NCI-H2029 treated with DMSO at 0.1 percent for 48 hours (cell line): ENCODE measurements around the gene SHOC2.
"Not testable (repeated sequence)": the region's sequence is repeated elsewhere in the genome, so short reads cannot be mapped to it uniquely, and the experiment has no call there.

Experiments
- DNase-seq: peaks from one replicate; lab custom pipeline; 2025; lab: John Stamatoyannopoulos, UW

Gene SHOC2

DNA sequence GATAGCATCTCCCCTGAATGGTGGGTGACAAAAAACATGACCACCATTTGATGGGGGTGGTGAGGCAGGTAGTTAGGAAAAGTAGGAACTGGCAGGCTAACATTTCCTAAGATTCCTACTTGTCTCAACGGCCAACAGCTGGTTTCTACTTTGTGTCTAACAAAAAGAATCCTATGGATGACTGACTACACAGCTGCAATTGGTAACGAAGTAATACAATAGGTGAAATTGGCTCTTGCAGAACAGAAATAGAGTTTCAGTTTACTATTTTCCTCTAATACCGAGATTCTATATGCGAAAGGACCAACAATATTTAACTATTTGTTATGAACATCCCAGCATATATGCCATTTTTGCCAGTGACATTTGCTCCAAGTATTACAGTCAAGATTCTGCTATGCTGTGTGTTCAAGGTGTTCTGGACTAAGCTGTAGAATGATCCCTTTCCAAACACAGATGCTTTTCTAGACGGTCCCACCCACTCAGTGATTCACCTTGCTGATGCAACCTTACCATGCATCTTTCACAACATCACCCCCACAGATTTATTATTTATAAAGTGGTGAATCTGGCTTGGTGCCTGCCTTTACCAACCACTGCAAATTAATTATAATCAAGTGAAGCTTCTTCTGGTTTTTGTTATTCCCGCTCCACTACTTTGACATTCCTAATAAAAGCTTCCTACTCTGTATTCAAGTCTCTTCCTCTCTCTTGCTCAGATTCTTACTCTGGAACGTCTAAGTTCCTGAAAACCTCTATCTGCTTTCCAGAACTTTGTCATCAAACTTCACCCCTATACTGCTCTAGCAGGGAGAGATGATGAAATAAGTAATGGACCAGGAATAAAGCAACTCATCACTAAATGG lies 17.2 kb upstream of the SHOC2 start:
- no peak for DNase-seq

DNA sequence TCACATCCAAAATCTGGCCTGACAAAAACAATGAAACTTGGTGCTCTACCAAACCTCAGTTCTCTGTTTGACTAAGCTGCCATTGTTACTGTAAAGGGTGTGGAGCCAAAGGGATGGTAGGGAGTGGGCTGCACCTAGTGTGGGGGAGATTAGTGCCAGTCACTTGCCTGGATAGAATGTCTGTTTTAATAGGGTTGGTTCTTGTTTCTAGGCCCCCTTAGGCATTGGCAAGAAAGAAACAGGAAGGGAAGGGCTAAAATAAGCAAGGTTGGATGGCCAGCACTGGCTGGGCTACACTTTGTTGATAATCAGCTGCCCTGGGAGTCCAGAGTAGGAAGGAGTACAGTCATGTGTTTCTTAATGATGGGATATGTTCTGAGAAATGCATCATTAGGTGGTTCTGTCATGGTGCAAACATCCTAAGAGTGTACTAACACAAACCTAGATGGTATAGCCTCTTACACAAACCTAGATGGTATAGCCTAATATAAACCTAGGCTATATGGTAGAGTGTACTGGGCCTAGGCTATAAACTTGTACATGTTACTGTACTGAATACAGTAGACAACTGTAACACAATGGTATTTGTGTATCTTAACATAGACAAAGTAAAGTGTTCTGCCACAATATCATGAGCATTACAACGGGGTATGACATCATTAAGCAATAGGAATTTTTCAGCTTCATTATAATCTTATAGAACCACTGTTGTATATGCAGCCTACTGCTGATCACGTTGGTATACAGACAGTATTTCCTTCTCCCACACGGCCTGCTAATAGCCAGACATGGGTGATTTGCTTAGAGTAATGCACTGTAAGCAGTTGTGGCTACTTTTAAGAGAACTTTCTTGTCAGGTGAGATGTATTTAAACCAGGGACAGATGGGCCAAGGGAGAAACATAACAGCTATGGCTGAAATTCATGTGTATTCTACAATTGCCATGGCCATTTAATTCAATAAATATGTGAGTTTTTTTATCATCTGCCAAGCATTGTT lies 15.8 kb upstream of the SHOC2 start:
- no peak for DNase-seq

DNA sequence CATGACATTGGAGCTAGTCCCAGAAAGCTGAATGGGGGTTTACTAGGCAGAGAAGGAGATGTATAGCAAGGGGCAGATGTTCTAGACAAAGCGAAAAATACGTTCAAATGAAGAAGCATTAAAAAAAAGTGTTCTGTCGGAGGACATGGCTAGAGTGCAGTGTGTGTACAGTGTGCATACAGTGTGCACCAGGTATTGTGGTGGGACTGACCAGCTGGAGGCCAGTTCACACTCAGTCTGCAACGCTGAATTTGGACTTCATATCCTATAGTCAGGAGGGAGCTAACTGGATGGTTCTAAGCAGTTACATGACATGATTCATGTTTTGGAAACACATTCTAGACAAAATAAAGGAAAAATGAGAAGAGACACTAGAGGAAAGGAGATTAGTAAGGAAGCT lies 9.3 kb upstream of the SHOC2 start:
- DNase-seq, result no peak

DNA sequence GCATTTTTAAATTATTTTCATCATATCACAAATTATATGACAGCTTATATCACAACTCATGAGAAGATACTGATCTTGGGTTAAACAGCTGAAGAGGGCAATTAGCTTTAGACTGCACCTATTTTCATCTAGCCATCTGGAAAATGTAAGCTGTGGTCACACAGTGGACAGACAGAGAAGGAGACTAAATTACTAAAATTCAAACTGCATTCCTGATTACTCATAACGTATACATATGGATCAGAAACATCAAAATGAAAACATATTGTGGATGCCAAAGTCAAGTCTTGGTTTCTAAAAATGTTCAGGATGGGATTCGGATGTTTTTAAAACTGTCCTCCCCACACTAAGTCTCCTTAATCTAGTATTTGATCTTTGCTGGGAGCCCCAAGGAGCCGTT lies 7.0 kb upstream of the SHOC2 start:
- DNase-seq, result no peak

DNA sequence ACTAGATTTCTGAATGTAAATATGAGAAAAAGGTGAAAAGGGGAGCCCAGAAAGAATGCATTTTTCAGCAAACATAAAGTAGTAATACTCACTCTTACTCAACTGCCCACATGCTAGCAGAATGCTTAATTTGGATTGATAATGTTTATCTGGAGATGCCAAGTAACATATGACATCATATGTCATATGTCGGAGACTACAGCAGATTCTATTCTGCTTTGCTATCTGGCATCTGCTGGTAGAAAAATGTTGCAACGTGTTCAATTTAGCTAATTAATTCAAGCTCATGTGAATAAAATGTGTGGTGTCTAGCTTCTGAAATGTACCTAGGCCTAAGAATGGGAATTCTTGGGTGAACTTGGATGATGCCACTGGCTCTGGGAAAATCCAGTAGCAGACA lies 5.0 kb upstream of the SHOC2 start:
- no peak for DNase-seq

DNA sequence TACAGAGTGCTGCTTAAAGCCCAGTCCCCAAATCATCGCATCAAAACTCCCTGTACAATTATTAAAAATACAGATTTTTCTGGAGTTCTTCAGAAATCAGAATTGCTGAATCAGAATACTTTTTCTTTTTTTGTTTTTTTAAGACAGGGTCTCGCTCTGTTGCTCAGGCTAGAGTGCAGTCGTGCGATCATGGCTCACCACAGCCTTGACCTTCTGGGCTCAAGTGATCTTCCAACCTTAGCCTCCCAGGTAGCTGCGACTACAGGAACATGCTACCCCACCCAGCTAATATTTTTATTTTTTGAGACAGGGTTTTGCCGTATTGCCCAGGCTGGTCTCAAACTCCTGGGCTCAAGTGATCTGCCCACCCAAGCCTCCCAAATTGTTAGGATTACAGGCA lies 4.4 kb upstream of the SHOC2 start:
- no peak for DNase-seq

DNA sequence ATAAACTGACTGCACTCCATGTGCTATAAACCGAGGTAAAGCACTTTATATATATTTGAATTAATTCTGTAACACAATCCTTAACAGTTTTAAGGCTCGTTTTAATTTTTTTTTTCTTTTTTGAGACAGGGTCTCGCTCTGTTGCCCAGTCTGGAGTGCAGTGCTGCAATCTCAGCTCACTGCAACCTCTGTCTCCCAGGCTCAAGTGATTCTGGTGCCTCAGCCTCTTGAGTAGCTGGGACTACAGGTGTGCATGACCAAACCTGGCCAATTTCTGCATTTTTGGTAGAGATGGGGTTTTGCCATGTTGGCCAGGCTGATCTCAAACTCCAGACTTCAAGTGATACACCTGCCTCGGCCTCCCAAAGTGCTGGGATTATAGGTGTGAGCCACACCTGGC lies 3.8 kb upstream of the SHOC2 start:
- DNase-seq, result not testable (repeated sequence)

DNA sequence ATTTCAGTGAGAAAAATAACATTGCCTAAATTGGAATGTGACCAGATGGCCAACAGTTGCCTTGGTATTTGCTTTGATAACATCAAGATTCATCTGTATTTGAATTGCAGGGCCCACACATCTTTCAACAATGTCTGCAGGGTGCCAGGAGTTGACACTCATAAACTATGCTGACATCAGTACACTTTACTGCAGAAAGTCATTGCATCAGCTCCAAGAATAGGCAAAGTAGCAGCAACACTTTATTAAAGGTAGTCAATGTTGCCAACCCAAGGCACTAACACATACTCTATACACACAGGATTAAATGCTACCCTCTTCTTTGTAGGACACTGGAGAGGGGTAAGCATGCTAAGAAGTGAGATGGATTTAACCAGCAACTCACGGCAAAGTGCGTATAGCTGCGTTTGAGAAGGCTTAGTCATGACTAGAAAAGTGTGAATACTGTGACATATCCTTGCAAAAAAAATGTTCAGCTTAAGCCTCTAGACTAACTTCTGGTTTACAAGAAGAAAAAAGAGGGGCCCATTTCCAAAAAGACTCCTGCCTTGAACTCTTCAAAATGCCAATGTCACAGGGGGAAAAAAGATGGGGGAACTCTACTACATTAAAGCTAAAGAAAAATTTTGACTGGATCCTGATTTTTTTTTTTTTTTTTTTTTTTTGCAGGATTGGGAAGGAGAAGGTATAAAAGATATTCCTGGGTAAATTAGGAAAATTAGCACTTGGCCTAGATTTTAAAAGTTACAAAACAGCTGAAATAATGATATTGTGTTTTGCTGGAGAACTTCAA lies 2.7 kb upstream of the SHOC2 start:
- DNase-seq, result no peak

DNA sequence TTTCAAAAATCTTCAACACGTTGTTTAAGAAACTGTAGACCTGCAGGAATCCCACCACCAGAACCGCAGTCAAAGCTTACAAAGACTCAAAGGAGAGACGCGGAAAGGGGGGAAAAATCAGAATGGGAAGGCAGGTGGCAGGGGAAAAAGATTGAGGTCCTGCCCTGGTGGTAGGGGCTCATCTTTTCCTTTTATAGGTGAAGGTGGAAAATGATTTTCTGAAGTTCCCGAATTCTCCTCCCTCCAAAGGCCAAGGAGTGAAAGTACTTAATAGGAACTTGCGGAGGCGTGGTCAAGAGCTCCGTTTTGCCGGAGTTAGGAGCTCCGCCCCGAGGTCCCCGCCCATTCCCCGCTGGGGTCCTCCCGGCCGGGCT lies 1.1 kb upstream of the SHOC2 start:
- DNase-seq, result no peak

DNA sequence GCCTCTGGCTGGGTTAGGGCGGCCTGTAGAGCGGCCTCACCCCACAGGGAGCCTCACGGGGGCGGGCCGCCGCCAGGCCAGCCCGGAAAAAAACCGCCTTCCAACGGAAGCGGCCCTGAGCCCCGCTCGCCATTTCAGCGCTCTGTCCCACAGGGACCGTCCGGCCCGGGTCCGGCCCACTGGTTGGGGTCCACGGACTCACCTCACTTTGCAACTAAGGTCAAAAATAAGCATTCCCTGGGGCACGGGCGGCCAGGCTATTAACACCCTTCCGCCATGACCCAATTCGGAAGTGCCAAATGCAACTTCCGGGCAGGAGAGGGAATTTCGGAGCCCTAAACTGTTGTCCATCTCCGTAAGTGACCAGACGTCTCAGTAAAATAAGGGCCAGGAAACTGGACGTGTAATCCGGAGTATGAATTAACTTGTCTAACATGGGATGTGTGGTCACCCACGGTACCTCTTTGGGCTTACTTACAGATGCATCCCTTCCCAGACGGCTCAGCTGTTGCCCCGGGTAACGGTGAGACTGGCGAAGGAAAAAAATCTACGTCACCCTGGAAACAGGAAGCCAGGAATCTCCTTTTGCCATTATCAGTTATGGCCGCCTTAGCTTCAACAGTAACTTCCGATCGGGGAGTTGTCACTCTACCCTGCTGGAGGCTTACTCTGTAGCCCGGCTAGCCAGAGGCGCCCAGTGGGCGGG lies 608 bp upstream of the SHOC2 start, which contains the start of gene BBIP1:
Gene BBIP1 (minus strand): TSS at position 538 of the 706 bp plus-strand sequence. CDS start 1,023 bp downstream, outside the sequence.
- peak; percentile 84 for DNase-seq

DNA sequence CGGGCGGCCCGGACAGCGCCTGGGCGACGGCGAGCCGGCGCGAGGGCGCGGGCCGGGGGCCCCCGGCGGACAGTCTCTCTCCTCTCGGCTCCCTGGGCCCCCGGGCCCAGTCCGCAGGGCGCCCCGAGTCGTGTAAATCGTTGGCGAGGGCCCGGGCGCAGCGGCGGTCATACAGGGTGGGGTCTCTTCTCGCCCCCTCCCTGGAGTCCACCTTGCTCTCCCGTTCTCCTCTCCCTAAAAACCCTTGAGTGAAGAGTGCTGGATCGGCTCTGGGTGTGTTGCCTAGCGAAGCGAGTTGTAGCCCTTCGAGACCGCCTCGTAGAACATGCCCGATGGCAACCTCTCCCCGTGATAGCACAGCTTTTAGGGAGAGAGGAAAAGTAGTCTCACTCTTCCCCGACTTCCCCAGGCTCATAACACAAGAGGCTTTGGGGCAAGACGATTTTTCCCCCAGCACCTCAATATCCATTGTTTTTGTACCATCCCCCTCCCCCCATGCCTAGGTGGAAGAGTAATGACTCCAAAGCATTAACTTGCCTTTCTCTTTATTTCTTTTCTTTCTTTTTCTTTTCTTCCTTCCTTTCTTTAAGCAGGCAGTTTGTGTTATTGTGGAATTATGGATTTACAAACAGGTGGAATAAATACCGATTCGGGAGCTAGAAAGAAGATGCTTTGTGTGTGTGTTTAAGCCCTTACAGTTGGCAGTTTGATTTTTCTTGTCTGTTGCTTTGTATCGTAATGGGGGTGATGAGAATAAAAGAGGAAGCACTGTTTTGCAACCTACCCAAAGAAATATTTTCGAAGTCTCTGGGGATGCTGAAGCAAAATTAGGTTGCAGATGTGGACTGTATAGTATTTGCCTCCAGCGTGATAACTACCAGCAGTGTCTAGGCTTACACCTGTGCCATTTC lies 822 bp downstream of the SHOC2 start:
- DNase-seq, result no peak

DNA sequence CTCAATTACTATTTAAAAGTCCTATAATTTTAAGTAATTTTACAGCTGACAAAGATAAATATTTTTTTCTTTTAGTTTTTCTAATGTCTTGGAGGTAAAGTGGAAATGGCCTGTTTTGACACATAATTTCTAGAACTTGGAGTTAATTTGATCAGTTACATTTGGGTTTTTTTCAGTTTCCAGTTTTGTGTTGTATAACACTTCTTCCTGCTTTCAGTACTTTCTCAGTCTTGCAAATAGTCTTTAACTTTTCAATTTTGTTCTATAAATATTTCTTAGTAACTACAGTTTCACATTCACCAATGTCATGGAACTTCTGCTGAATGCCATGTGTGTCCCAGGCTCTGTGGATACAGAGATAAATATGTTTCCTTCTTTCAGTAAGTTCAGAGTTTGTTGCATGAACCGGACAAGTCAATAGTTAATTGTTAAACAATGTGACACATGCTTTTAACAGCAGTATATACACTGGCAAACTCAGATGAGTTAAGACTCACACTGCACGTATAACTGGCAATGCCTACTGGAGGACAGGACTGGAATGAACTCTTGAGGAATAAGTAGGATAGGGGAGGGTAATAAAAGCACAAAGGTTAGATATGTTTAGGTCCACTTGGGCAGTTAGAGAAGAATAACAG lies 4.6 kb downstream of the SHOC2 start:
- DNase-seq, result no peak

DNA sequence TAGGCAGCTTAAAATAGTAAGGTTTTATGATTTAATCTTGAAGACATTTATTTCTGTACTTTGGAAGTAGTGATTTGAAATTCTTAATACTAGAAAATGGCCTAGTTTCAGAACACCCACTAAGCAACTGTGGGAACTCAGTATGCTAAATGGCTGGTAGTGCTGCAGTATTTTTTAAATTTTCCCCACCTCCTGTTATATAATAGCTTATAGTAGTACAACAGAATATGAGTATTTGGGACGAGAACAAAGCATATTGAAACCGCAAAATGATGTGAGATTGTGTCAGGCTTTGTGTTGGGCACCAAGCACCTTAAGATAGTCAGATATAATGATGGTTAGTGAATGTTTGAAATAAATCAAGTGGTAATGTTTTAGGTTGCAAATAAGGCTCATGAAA lies 8.1 kb downstream of the SHOC2 start:
- no peak for DNase-seq

DNA sequence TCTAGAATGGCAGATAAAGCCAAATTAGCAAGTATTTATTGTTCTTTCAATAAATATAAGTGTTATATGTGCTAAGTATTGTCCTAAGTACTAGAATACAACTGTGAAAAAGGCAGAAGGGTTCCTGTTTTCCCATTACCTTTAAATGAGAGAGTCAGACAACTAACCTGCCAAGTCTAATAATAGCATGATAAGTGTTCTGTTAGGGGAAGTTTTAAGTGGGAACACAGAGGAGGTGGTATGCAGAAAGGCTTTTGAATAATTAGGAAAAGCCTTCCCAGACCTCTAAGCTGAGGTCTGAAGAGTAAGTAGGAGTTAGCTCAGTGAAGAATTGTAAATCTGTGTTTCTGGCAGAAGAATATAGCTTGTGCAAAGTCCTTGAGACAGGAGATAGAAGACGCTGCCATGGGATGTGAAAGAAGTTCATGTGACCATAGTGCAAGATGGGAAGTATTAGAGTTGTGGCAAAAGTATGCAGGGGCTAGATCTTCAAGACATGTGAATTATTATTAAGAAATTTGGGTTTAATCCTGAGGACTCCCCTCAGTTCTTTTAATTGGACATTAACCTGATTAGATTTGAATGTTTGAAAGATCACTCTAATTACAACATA lies 12.5 kb downstream of the SHOC2 start:
- DNase-seq, result no peak

DNA sequence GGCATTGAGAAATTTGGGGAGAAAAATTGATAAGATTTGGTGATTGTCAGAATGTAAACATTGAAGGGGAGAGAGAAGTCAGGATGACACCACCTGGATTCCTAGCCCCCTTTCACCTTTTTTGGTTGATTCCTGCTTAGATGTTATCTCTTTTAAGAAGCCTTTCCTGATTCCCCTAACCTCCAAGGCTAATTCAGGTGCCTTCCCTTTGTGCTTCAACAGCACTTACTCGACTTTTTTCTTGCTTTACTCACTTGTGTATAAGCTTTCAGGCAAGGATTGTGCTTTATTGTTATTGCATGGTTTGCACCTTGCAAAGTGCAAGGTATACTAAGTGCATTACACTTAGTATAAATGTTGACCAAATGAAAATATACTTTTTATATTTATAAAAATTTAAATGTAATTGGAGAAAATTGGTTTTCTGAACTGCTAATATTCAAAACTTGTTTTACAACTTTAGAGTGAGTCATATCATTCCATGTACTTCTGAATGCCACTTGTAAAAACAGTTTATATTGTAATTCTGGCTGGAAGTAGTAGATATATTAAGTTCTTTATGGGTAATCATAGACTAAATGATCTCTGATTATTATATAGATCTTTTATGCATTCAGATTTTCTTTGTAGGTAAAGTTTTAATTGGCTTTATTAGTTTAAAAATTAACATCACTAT lies 13.2 kb downstream of the SHOC2 start:
- DNase-seq, result no peak

DNA sequence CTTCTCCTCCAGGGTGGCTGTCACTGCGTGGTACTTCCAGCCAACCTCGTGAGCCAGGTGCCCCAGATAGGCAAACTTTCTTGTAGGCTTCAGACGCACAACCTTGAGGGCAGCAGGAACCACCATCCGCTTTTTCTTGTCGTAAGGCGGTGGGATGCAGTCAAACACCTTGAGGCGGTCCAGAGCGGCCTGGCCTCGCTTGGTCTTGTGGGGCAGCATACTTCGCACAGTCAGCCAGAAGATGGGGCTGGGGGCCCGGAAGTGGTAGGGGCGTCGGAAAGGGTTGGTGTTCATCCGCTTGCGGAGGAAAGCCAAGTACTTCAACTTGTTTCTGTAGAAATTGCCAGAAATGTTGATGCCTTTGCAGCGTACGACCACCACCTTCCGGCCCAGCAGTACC lies 17.4 kb downstream of the SHOC2 start:
- DNase-seq, result no peak

DNA sequence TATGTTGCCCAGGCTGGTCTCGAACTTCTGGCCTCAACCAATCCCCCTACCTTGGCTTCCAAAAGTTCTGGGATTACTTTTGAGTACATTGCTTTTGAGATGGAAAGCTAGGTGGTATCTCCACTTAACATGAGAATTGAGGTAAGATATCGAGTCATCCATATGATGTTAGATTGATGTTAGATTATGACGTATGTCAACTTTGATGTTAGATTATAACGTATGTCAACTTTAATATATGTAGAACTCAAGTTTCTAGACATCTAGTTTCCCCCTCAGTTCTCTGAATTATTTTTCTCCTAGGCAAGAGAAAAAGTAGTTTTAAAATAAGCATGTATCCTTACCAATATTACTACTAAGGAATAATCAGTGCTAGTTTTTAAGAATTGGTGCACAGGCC lies 20.0 kb downstream of the SHOC2 start:
- no peak for DNase-seq

DNA sequence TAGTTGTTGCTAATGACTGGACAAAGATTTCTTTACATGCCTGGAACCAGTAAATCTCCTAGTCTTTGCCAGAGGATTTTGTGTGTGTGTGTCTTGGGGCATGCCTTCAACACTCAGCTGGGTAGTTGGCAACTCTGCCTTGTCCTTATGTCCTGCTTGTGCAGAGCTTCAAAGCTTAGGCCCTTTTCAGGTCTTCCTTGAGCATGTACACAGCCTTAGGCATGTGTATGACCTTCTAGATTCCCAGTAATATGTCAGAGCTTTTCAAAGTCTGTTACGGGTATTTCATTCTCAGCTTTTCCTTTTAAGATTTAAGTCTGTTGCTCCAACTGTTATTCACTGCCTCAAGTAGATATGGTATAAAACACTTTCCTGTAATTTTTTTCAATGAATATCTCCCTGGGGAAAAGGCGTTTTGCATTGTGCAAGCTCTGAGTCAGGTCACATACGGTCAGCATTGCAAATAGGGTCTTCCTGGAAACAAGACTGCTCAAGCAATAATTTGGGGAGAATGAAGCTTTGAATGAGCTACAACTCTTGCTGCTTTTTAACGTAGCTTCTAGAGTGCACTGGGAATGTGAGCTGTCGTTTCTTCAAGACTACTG lies 25.5 kb downstream of the SHOC2 start:
- no peak for DNase-seq
